NCI-H2107 (cell line): Measurements from ENCODE around the gene LIN37.
"Not testable (repeated sequence)": the region's sequence is repeated elsewhere in the genome, so short reads cannot be mapped to it uniquely, and the experiment has no call there.

ENCODE experiments used
- DNase-seq: peaks from one replicate; lab custom pipeline; 2025; lab: John Stamatoyannopoulos, UW

The LIN37 gene

DNA sequence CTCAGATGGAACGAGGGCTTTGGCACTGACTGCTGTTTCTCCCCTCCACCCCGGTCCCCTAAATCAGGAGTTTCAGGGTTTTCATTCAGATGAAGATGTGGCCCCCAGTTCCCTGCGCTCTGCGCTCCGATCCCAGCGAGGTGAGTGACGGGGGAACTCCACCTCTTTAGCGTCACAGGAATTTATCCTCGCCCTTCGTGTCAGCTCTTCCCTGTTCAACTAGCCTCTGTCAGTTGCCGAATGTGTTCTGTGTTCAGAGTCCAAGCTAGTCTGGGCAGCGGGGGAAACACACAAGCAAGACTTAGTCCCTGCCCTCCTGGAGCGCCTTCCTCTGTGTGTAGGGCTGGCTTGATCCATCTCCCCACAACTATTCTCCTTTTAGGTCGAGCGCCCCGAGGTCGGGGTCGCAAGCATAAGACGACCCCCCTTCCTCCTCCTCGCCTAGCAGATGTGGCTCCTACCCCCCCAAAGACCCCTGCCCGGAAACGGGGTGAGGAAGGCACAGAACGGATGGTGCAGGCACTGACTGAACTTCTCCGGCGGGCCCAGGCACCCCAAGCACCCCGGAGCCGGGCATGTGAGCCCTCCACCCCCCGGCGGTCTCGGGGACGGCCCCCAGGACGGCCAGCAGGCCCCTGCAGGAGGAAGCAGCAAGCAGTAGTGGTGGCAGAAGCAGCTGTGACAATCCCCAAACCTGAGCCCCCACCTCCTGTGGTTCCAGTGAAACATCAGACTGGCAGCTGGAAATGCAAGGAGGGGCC lies 28.8 kb upstream of the LIN37 start:
- DNase-seq: no peak

DNA sequence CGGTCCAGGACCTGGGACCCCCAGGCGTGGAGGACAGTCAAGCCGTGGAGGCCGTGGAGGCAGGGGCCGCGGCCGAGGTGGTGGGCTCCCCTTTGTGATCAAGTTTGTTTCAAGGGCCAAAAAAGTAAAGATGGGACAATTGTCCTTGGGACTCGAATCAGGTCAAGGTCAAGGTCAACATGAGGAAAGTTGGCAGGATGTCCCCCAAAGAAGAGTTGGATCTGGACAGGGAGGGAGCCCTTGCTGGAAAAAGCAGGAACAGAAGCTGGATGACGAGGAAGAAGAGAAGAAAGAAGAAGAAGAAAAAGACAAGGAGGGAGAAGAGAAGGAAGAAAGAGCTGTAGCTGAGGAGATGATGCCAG lies 28.2 kb upstream of the LIN37 start:
- no peak for DNase-seq

DNA sequence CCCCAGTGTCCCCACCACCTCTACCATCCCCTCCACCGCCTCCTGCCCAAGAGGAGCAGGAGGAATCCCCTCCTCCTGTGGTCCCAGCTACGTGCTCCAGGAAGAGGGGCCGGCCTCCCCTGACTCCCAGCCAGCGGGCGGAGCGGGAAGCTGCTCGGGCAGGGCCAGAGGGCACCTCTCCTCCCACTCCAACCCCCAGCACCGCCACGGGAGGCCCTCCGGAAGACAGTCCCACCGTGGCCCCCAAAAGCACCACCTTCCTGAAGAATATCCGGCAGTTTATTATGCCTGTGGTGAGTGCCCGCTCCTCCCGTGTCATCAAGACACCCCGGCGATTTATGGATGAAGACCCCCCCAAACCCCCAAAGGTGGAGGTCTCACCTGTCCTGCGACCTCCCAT lies 27.7 kb upstream of the LIN37 start:
- no peak for DNase-seq

DNA sequence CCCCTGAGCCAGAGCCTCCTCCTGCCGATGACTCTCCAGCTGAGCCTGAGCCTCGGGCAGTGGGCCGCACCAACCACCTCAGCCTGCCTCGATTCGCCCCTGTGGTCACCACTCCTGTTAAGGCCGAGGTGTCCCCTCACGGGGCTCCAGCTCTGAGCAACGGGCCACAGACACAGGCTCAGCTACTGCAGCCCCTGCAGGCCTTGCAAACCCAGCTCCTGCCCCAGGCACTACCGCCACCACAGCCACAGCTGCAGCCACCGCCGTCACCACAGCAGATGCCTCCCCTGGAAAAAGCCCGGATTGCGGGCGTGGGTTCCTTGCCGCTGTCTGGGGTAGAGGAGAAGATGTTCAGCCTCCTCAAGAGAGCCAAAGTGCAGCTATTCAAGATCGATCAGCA lies 27.0 kb upstream of the LIN37 start:
- DNase-seq: no peak

DNA sequence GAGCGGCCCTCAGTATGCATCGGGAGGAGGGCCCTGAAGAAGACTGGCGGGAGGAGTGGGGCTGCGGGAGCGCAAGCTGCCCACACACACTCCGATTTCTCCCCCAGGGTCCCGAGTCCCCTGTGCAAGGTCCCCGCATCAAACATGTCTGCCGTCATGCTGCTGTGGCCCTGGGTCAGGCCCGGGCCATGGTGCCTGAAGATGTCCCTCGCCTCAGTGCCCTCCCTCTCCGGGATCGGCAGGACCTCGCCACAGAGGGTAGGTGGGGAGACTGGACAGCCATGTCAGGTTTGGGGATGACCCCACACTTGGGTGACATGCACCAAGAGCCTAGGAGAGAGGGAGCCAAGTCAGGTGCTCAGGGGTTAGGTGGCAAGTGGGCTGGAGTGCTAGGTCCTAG lies 25.9 kb upstream of the LIN37 start:
- DNase-seq: no peak

DNA sequence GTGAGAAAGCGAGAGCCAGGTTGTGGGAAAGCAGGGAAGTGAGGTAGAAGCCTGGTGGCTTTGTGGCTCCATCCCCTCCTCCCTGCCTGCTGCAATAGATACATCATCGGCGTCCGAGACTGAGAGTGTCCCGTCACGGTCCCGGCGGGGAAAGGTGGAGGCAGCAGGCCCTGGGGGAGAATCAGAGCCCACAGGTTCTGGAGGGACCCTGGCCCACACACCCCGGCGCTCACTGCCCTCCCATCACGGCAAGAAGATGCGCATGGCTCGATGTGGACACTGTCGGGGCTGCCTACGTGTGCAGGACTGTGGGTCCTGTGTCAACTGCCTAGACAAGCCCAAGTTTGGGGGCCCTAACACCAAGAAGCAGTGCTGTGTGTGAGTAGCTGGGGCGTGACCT lies 25.5 kb upstream of the LIN37 start:
- no peak for DNase-seq

DNA sequence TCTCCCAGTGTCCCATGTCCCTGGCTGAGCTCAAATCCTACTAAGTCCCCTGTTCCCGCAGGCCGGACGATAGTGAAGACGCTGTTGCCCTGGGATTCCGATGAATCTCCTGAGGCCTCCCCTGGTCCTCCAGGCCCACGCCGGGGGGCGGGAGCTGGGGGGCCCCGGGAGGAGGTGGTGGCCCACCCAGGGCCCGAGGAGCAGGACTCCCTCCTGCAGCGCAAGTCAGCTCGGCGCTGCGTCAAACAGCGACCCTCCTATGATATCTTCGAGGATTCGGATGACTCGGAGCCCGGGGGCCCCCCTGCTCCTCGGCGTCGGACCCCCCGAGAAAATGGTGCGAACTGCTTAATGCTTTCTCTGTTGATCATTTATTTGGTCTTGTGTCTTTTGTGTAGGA lies 24.7 kb upstream of the LIN37 start:
- DNase-seq: no peak

DNA sequence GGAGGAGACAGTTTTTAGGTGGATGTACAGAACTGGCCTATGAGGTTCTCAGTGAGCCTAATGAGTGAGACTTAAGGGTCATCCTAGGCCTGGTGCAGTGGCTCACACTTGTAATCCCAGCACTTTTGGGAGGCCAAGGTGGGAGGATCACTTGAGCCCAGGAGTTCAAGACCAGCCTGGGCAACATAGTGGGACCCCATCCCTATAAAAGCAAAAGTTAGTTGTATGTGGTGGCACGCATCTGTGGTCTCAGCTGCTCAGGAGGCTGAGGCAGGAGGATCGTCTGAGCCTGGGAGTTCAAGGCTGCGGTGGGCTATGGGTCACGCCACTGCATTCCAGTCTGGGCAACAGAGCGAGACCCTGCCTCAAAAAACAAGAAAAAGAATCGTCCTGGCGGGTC lies 24.2 kb upstream of the LIN37 start:
- DNase-seq: not testable (repeated sequence)

DNA sequence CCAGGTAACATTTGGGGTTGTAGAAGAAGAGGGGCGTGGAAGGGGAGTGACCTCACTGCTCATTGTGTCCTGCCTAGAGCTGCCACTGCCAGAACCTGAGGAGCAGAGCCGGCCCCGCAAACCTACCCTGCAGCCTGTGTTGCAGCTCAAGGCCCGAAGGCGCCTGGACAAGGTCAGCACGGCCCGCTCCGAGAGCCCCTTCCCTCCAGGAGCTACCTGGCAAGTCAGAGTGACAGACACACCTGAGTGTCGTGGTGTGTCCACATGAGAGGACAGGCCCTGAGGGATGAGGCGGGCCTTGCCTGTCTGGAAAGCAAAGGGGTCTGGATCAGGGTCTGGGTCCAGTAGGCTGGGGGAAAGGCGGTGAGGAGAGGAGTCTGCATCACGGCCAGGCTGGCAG lies 23.8 kb upstream of the LIN37 start:
- no peak for DNase-seq

DNA sequence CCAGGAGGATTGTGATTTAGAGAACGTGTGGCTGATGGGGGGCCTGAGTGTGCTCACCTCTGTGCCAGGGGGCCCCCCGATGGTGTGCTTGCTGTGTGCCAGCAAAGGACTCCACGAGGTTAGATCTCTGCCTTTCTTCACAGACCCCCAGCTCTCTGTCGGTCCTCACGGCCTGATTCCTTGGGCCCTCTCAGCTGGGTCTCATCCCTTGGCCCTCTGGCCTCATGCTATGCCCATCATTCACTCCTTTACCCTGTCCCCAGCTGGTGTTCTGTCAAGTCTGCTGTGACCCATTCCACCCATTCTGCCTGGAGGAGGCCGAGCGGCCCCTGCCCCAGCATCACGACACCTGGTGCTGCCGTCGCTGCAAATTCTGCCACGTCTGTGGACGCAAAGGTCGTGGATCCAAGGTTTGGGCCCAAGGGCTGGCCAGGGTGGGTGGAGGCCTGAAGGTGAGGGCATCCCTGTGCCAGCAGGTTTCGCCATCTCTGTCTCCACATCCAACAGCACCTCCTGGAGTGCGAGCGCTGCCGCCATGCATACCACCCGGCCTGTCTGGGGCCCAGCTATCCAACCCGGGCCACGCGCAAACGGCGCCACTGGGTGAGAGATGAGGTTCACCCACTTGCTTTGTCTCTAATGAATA lies 23.0 kb upstream of the LIN37 start:
- DNase-seq: no peak

DNA sequence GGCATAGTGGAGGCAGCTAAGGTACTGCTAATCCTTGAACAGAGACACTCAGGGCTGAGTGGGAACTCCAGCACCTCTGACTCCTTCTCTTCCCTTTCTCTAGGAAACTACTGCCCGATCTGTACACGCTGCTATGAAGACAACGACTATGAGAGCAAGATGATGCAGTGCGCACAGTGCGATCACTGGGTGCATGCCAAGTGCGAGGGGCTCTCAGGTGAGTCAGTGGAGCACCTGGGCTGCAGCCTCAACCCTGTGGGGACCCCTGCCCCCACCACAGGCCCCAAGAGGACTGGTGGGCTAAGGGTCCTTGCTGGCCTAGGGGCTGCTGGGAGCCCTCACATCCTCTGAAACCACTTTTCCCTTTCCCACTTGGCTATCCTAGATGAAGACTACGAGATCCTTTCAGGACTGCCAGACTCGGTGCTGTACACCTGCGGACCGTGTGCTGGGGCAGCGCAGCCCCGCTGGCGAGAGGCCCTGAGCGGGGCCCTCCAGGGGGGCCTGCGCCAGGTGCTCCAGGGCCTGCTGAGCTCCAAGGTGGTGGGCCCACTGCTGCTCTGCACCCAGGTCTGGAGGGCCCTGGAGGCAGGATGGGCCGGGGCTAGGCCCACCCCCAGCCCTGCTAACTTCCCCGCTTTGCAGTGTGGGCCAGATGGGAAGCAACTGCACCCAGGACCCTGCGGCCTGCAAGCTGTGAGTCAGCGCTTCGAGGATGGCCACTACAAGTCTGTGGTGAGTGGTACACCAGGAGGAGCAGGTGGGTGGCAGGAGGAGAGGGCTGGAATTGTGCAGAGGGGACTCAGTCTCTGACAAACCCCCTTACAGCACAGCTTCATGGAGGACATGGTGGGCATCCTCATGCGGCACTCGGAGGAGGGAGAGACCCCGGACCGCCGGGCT lies 21.1 kb upstream of the LIN37 start:
- no peak for DNase-seq

DNA sequence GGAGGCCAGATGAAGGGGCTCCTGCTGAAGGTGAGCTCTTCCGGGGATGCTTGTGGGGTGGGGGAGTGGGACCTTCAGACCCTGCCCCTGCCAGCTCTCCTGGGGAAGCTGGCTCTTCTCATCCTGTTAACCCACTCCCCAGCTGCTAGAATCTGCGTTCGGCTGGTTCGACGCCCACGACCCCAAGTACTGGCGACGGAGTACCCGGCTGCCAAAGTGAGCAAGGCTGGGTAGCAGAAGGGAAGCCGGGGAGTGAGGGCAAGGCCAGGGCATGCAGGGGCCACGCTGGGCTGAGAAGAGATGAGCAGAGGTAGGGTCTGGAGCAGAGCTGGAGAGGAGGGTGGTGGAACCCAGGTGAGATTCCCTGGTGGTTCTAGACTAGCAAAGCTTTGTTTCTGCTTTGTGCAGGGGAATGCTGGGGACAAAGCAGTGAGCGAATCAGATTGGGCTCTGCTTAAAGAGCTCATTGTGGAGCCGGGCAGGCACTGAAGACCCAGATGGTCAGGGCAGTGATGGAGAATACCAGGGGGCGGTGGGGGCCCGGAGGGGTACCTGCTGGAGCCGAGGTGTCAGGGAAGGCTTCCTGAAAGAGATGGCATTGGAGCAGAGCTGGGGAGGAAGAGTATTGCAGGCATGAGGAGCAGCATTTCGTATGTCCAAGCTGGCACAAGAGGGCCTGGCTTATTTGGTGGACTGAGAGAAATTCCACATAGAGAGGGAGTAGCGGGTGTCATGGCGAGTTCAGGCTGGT lies 20.2 kb upstream of the LIN37 start:
- DNase-seq: no peak

DNA sequence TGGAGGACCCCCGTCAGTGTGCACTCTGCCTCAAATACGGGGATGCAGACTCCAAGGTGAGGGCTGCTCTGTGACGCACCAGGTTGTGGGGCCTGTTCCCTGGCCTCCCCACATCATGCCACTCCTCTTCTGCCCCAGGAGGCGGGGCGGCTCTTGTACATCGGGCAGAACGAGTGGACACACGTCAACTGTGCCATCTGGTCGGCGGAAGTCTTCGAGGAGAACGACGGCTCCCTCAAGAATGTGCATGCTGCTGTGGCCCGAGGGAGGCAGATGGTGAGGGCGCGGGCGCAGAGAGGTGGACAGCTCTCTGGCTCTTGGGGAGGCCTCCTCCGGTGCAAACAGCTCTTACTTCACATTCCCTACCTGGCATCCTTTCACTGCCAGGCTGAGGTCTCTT lies 19.4 kb upstream of the LIN37 start:
- DNase-seq: no peak

DNA sequence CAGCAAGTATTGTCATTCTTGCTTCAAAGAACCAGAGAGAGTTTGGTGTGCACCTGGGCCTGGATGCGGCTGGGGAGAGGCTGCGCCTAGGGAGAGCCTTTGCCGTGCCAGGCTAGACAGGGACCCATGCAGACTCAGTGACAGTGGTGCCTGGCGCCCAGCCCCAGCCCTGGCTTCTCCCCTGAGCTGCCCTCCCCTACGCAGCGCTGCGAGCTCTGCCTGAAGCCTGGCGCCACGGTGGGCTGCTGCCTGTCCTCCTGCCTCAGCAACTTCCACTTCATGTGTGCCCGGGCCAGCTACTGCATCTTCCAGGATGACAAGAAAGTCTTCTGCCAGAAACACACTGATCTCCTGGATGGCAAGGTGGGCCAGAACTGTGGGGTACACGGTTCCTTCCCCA lies 18.6 kb upstream of the LIN37 start:
- DNase-seq: no peak

DNA sequence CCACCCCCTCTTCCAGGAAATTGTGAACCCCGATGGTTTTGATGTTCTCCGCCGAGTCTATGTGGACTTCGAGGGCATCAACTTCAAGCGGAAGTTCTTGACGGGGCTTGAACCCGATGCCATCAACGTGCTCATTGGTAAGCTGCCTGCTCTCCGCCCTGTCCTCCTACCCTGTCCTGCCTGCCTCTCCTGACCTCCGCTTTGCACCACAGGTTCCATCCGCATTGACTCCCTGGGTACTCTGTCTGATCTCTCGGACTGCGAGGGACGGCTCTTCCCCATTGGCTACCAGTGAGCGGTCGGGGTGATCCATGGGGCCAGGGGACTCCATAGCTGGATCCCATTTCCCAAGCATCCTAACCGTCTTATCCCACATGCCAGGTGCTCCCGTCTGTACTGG lies 18.1 kb upstream of the LIN37 start:
- DNase-seq: no peak

DNA sequence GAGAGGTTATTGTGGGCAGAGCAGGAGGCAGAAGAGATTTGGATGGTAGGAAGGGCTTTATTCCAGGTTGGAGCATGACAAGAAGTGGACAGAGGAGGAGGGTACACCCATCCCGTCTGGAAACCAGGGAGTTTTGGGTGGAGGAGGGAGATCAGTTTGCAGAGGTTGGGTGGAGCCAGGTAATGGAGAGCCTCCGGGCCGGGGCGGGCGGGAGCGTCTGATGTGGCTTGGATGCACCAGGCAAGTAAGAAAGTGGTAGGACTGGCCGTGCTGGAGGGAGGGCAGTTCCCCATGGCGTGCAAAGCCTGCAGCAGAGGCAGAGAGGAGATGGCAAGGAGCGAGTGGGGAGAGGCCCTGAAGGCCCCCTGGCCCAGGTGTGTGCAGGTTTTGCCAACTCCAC lies 17.0 kb upstream of the LIN37 start:
- no peak for DNase-seq

DNA sequence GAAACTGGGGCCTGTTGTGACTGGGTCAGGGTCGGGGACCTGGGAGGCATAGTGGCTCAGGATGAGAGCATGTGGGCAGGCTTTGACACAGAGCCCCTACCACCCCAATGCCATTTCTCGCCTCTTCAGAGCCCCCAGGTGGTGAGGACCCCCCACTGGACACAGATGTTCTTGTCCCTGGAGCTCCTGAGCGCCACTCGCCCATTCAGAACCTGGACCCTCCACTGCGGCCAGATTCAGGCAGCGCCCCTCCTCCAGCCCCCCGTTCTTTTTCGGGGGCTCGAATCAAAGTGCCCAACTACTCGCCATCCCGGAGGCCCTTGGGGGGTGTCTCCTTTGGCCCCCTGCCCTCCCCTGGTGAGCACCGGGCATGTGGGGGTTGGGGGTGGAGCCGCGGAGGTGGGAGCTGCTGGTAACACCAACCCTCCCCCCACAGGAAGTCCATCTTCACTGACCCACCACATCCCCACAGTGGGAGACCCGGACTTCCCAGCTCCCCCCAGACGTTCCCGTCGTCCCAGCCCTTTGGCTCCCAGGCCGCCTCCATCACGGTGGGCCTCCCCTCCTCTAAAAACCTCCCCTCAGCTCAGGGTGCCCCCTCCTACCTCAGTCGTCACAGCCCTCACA lies 16.5 kb upstream of the LIN37 start:
- DNase-seq: no peak

DNA sequence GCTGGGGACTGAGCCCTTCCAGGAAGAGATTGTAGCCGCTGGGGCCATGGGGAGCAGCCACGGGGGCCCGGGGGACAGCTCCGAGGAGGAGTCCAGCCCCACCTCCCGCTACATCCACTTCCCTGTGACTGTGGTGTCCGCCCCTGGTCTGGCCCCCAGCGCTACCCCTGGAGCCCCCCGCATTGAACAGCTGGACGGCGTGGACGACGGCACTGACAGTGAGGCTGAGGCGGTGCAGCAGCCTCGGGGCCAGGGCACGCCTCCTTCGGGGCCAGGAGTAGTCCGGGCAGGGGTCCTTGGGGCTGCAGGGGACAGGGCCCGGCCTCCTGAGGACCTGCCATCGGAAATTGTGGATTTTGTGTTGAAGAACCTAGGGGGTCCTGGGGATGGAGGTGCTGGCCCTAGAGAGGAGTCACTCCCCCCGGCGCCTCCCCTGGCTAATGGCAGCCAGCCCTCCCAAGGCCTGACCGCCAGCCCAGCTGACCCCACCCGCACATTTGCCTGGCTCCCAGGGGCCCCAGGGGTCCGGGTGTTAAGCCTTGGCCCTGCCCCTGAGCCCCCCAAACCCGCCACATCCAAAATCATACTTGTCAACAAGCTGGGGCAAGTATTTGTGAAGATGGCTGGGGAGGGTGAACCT lies 15.7 kb upstream of the LIN37 start:
- DNase-seq: no peak

DNA sequence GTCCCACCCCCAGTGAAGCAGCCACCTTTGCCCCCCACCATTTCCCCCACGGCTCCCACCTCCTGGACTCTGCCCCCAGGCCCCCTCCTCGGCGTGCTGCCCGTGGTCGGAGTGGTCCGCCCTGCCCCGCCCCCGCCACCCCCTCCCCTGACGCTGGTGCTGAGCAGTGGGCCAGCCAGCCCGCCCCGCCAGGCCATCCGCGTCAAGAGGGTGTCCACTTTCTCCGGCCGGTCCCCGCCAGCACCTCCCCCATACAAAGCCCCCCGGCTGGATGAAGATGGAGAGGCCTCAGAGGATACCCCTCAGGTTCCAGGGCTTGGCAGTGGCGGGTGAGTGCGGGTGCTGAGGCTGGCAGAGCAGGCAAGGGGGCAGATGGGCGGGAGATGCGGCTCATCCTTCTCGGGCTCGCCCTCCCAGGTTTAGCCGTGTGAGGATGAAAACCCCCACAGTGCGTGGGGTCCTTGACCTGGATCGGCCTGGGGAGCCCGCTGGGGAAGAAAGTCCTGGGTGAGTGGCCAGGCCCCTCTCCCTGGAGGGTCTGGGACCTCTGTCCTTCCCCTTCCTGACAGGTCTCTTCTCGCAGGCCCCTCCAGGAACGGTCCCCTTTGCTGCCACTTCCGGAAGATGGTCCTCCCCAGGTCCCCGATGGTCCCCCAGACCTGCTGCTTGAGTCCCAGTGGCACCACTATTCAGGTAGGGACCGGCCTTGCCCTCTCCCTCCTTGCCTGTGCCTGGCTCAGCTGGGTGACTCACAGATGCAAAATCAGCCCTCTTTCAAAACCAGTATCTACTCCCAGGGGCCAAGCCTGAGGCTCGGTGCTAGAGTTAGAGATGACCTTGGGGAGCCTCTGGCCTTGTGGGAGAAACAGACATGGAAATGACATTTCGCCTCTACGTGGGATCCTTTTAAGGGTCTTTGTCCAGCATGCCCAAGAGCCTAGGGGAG lies 14.9 kb upstream of the LIN37 start:
- no peak for DNase-seq

DNA sequence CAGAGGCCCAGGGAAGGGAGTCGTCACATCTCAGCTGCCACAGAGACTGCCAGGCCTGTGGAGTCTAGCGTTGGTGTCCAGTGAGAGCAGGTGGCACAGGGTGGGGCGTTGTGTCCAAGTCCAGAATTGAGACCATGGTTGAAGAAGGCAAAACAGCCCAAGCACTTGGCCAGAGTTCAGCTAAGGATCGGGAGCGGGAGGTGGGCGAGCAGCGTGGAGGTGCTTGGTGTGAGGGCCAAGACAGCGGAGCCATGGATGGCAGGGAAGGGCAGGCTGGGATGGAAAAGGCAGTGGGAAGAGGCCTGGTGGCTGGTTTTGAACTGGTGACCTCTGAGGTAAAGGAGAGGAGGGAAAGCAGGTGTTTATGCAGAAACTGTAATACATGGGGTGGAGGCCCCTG lies 14.1 kb upstream of the LIN37 start:
- no peak for DNase-seq
